ENCODE data around the gene CREG2. TPM values are rescaled to one million over a fixed set of nuclear protein-coding genes. Genes with fewer than 3 reads are reported as not detected.

The CREG2 gene
- total RNA-seq, 4 donors from 2014 or later: not detected

DNA sequence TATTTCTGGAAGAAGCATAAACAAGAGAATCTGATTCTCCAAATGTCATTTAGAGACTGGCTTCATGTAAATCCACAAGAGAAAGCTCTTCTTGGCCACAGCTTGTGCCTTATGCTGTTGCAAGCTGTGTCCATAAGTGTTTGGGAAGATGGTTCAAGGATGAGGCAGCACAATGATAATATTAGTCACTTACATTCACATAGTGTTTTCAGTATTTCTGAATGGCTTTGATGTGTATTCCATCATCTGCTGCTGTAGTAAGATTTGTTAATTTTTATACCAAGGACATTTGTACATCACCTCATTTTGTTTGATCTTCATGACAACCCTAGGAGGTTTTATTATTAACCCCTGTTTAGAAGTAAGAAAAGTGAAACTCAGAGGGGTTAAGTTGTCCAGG lies 29.9 kb downstream of the CREG2 start:
- Histone ChIP-seq H3K9me3 (no peaks in the 10 kb centered on the region), H3K27me3 (no peaks in the 10 kb centered on the region), H3K4me1 (no peaks in the 10 kb centered on the region), H3K4me3 (no peak overlapping the region), H3K36me3 (no peaks in the 10 kb centered on the region), H3K27ac (replicated peaks in 1 of 4) (no peak overlapping the region)
- intact Hi-C loops (cut with DNase I): no loop called here
- no peak for DNase-seq (ENCODE audit: extremely low spot score)
- TF ChIP-seq POLR2AphosphoS5 (IDR thresholded peaks at IDR 0.05): no peak
- TF ChIP-seq EP300 (IDR thresholded peaks at IDR 0.05): no peak
- TF ChIP-seq, protein P1, sequence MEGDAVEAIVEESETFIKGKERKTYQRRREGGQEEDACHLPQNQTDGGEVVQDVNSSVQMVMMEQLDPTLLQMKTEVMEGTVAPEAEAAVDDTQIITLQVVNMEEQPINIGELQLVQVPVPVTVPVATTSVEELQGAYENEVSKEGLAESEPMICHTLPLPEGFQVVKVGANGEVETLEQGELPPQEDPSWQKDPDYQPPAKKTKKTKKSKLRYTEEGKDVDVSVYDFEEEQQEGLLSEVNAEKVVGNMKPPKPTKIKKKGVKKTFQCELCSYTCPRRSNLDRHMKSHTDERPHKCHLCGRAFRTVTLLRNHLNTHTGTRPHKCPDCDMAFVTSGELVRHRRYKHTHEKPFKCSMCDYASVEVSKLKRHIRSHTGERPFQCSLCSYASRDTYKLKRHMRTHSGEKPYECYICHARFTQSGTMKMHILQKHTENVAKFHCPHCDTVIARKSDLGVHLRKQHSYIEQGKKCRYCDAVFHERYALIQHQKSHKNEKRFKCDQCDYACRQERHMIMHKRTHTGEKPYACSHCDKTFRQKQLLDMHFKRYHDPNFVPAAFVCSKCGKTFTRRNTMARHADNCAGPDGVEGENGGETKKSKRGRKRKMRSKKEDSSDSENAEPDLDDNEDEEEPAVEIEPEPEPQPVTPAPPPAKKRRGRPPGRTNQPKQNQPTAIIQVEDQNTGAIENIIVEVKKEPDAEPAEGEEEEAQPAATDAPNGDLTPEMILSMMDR (IDR thresholded peaks at IDR 0.05): no peak
- TF ChIP-seq POLR2A (IDR thresholded peaks at IDR 0.05; ENCODE audit: low read depth): no peak

DNA sequence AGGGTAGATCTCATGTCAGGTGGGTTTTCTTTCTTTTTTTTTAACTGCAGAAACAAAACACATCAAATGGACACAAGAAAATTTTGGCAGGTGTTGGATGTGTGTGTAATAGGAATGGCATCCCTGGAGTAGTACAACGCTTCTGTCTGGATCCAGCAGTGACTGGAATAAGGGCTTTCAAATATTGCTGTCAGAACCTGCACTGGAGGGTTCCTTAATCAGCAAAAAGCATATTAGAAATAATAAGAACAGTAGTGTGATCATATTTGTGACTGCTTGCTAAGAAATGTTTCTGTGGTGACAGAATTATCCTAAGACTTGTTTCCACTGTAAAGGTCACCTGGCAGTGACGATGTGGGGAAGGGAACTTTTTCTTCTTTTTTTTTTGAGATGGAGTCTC lies 30.8 kb downstream of the CREG2 start:
- 67% methylated on average over 2 of the region's 2 CpGs for WGBS
- TF ChIP-seq EP300 (IDR thresholded peaks at IDR 0.05) (no peak), POLR2AphosphoS5 (IDR thresholded peaks at IDR 0.05) (no peak), POLR2A (IDR thresholded peaks at IDR 0.05; ENCODE audit: low read depth) (no peak)
- TF ChIP-seq, protein P1 (IDR thresholded peaks at IDR 0.05): no peak
- Histone ChIP-seq H3K36me3 (no peaks in the 10 kb centered on the region), H3K4me1 (no peaks in the 10 kb centered on the region), H3K27ac (replicated peaks in 1 of 4) (no peak overlapping the region), H3K9me3 (no peaks in the 10 kb centered on the region), H3K27me3 (no peaks in the 10 kb centered on the region), H3K4me3 (no peak overlapping the region)
- no peak for DNase-seq (ENCODE audit: extremely low spot score)
- intact Hi-C loops (cut with DNase I): no loop called here

- no peak overlapping the region for H3K27ac ChIP-seq (replicated peaks in 1 of 4)
- H3K4me1 ChIP-seq: no peaks in the 10 kb centered on the region
- DNase-seq (ENCODE audit: extremely low spot score): no peak
- H3K4me3 ChIP-seq: no peak overlapping the region
- WGBS: 77% methylated on average over 6 of the region's 6 CpGs
- H3K27me3 ChIP-seq: no peaks in the 10 kb centered on the region
- TF ChIP-seq POLR2AphosphoS5 (IDR thresholded peaks at IDR 0.05): no peak
- TF ChIP-seq EP300 (IDR thresholded peaks at IDR 0.05): no peak
- no peak for TF ChIP-seq POLR2A (IDR thresholded peaks at IDR 0.05; ENCODE audit: low read depth)
- TF ChIP-seq, protein P1 (IDR thresholded peaks at IDR 0.05): no peak
- H3K9me3 ChIP-seq: no peaks in the 10 kb centered on the region
- intact Hi-C loops (cut with DNase I): no loop called here
- no peaks in the 10 kb centered on the region for H3K36me3 ChIP-seq
These were observed 31.2 kb downstream of the CREG2 start for GRCh38 chr2:101356055-101356454.

- no peaks in the 10 kb centered on the region for H3K27me3 ChIP-seq
- 82% methylated on average over 10 of the region's 10 CpGs for WGBS
- intact Hi-C loops (cut with DNase I): no loop called here
These were observed 31.8 kb downstream of the CREG2 start for GRCh38 chr2:101355401-101356054.

More at GRCh38 chr2:101355401-101356054, 31.8 kb downstream of the CREG2 start:
- no peaks in the 10 kb centered on the region for H3K4me1 ChIP-seq
- no peak overlapping the region for H3K27ac ChIP-seq (replicated peaks in 1 of 4)
- no peak overlapping the region for H3K4me3 ChIP-seq
- no peak for DNase-seq (ENCODE audit: extremely low spot score)
- no peaks in the 10 kb centered on the region for H3K9me3 ChIP-seq
- no peak for TF ChIP-seq EP300 (IDR thresholded peaks at IDR 0.05)
- TF ChIP-seq POLR2AphosphoS5 (IDR thresholded peaks at IDR 0.05): no peak
- TF ChIP-seq POLR2A (IDR thresholded peaks at IDR 0.05; ENCODE audit: low read depth): no peak
- TF ChIP-seq, protein P1 (IDR thresholded peaks at IDR 0.05): no peak
- no peaks in the 10 kb centered on the region for H3K36me3 ChIP-seq

All from esophagus muscularis mucosa (tissue), 4 donors.